Erythroblast (primary cell): ENCODE measurements around the gene PPM1K.

ENCODE experiments used
- DNase-seq, 2 experiments: peaks; one replicate each; lab custom pipeline; 2025; lab: John Stamatoyannopoulos, UW
- GATA1 ChIP-seq: IDR thresholded peaks from 2 replicates; pipeline ENCODE4 v1.6.1; 2011; ENCODE audit warnings: low read depth, mild to moderate bottlenecking, control low read depth, low read length, moderate library complexity
- POLR2A ChIP-seq: IDR thresholded peaks from 2 replicates; pipeline ENCODE4 v1.6.1; 2011; ENCODE audit warnings: mild to moderate bottlenecking, low read length

PPM1K gene

GRCh38 chr4:88247148-88247547 is 37.2 kb downstream of the PPM1K start:
- no peak for DNase-seq
- TF ChIP-seq GATA1 (no peak), POLR2A (no peak)

- no peak for TF ChIP-seq GATA1
- no peak for TF ChIP-seq POLR2A
- DNase-seq, result no peak
Observed at GRCh38 chr4:88246600-88246999, 37.8 kb downstream of the PPM1K start.

GRCh38 chr4:88244816-88245579 is 39.4 kb downstream of the PPM1K start:
- TF ChIP-seq POLR2A (no peak), GATA1 (no peak)
- DNase-seq, result no peak

DNA sequence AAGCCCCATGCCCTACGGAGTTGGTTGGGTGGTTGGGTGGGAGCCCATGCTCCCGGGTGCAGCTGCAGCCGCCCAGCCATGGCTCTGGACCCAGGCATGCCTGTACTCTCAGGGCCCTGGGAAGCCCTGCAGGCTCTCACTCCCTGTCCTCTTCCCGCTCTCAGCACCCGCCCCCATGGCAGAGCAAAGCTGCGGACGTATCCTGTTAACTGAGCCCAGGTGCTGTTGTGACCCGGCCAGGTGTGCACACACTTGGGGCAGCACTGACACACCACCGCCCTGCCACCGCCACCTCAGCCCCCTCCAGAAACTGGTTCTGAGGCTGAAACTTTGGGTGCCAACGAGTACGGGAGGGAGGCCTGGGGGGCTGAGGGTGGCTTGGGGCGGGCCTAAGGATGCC is 40.3 kb downstream of the PPM1K start:
- TF ChIP-seq POLR2A, result no peak
- no peak for TF ChIP-seq GATA1
- no peak for DNase-seq

DNA sequence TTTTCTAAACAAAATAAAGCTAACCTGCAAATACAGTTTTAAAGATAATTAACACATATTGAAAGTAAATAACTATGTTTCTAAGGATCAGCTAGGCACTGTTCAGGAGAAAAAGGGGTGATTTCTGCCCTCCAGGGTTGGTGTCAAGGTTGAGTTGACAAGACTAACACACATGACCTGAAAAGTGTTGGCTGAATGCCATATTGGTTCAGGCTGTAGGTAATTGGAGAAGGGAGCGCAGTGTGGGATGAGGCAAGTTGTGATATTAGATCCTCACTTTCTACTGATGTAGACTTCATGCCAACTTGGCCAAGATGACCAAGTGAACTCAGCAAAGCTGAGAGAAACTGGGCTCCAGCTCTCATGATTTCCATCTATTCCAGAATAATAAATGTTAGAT is 42.2 kb downstream of the PPM1K start:
- TF ChIP-seq GATA1, result no peak
- no peak for TF ChIP-seq POLR2A
- DNase-seq, result no peak

GRCh38 chr4:88240297-88240714 is 44.1 kb downstream of the PPM1K start:
- TF ChIP-seq POLR2A, result no peak
- TF ChIP-seq GATA1, result no peak
- DNase-seq, result peak in 1 of 2 experiments; percentile 5

DNA sequence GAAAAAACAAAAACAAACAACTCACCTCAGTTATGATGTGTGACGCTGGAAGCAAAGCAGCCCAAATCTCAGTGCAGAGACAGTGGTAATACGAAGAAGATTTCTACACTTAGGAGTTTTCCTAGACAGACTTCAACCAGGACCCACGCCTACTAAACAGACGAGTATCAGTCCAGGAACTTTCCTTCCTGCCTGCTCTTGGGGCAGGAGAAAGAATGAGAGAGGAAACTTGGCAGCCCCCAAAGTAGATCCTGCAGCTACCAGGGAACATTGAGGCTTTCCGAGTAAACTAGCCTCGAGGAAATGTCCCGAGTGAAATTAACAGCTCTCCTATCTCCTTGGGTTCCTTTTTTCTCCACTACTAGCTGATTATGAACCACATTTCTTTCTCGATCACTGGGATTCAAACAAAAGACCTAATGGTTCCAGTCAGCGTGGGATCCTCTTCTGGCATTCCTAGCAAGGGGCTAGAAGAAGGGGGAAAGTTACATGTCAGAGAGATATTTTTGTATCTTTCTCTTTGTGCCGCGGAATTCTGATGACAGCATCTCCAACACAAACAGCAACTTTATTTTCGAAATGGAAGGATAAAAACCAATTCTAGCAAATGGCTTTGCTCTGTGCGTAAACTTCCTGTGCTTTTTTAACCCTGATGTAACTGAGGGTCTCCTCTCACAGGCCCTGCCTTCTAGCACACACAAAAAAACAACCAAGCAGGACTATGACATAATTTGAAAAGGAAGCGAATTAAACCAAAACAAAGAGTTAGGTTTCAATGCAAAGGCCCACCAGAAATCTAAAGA is 53.2 kb downstream of the PPM1K start:
- TF ChIP-seq POLR2A (no peak), GATA1 (no peak)
- no peak for DNase-seq

- TF ChIP-seq GATA1, result no peak
- no peak for TF ChIP-seq POLR2A
- DNase-seq, result no peak
Observed at GRCh38 chr4:88230461-88230891, 53.9 kb downstream of the PPM1K start.

GRCh38 chr4:88227734-88228133 is 56.6 kb downstream of the PPM1K start:
- TF ChIP-seq POLR2A (no peak), GATA1 (no peak)
- no peak for DNase-seq

GRCh38 chr4:88226143-88226542 is 58.2 kb downstream of the PPM1K start:
- no peak for DNase-seq
- no peak for TF ChIP-seq POLR2A
- no peak for TF ChIP-seq GATA1

GRCh38 chr4:88225232-88226105 is 58.9 kb downstream of the PPM1K start:
- DNase-seq, result no peak

DNA sequence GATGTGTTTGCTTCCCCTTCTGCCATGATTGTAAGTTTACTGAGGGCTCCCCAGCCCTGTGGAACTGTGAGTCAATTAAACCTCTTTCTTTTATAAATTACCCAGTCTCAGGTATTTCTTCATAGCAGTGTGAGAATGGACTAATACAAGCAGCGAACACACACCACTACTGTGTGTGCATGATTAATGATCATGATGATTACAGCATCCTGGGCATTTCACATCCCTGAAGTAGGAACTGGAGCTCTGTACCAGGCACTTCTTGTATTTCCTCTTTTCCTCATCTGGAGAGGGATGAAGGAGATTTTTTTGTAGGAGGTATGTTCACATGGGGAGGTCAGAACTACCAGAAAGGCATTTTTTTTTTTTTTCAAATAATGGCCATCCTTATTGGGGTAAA is 60.8 kb downstream of the PPM1K start:
- TF ChIP-seq POLR2A (no peak), GATA1 (no peak)
- DNase-seq, result no peak

More at GRCh38 chr4:88225232-88226105, 58.9 kb downstream of the PPM1K start:
- TF ChIP-seq GATA1, result no peak
- TF ChIP-seq POLR2A, result no peak

- peak; percentile 50 to 73 for DNase-seq
- TF ChIP-seq GATA1, result no peak
- no peak for TF ChIP-seq POLR2A
Observed at GRCh38 chr4:88219099-88219498, 65.3 kb downstream of the PPM1K start.
